HCT116 (cell line): ENCODE data around the gene POPDC2. TPM values are rescaled to one million over a fixed set of nuclear protein-coding genes. Genes with fewer than 3 reads are reported as not detected.

Experiments used
- ATAC-seq: fragments of 200-7000 bp; cut with Tn5 transposase; 2 replicates; pipeline ENCODE4 v1.9.1; 2020; ENCODE audit warnings: mild to moderate bottlenecking, moderate library complexity
- BruUV-seq: library from RNA; stranded (reverse); fragments of 400-500 nt; replicated peaks from 2 replicates; lab custom pipeline; 2021; lab: Mats Ljungman, UMichigan
- CTCF ChIA-PET: fragments of 300-600 bp; sonication (Branson Sonifier 250); formaldehyde crosslinking; loops from one replicate; lab custom pipeline; 2021; ENCODE audit warnings: antibody characterized with exemption; lab: Charles Lee
- POLR2A ChIA-PET: fragments of 300-600, 350-600 bp; sonication (Branson Sonifier 250); formaldehyde crosslinking; loops from one replicate; lab custom pipeline; 2021; ENCODE audit warnings: antibody characterized with exemption; lab: Charles Lee
- RAD21 ChIA-PET, 2 experiments: fragments of 300-600 bp; sonication (Branson Sonifier 250); formaldehyde crosslinking; loops; one replicate each; lab custom pipeline; 2023; ENCODE audit warnings: low total read pairs in 2 of 2; ENCODE audit not compliant: uncharacterized antibody in 2 of 2, unreplicated experiment in 2 of 2, low non-redundant PET in 1 of 2; lab: Charles Lee
- DNase-seq: peaks from one replicate; pipeline ENCODE4 v3.0.0-alpha.2; 2010; ENCODE audit warnings: low read depth, low spot score
- H2AFZ ChIP-seq: fragments of 200-600 bp; shearing (Covaris generic), sonication (generic); 2 replicates; pipeline ENCODE4 v1.6.1; 2017; ENCODE audit warnings: low read depth, mixed run types, mixed read lengths, antibody characterized with exemption, low read length; ENCODE audit not compliant: poor library complexity, severe bottlenecking
- H3K27ac ChIP-seq: 2 replicates; pipeline ENCODE4 v1.5.1; 2012; ENCODE audit warnings: low read depth, low read length
- H3K27me3 ChIP-seq: fragments of 200-600 bp; sonication (generic); 2 replicates; pipeline ENCODE4 v1.6.1; 2016; ENCODE audit warnings: mixed run types, low read length, mixed read lengths; ENCODE audit not compliant: insufficient read depth
- H3K36me3 ChIP-seq, 2 experiments: fragments of 200-500 bp in 1 of 2; fragments of 200-600 bp in 1 of 2; sonication (Bioruptor generic) in 1 of 2; sonication (generic) in 1 of 2; 2 replicates each; pipeline versions ENCODE4 v1.5.1 to v1.6.1; 2014 to 2016; ENCODE audit warnings: low read length in 2 of 2, inconsistent platforms in 1 of 2, mixed read lengths in 1 of 2, mixed run types in 1 of 2; ENCODE audit not compliant: insufficient read depth in 2 of 2, control insufficient read depth in 1 of 2
- H3K4me1 ChIP-seq, 2 experiments: fragments of 200-600 bp in 1 of 2; sonication (generic) in 1 of 2; 2 replicates each; pipeline versions ENCODE4 v1.5.1 to v1.6.1; 2012 to 2017; ENCODE audit warnings: low read length in 2 of 2, inconsistent platforms in 1 of 2, mild to moderate bottlenecking in 1 of 2, mixed read lengths in 1 of 2, mixed run types in 1 of 2, moderate library complexity in 1 of 2; ENCODE audit not compliant: insufficient read depth in 2 of 2, control insufficient read depth in 1 of 2
- H3K4me2 ChIP-seq: fragments of 200-600 bp; sonication (generic); 2 replicates; pipeline ENCODE4 v1.6.1; 2017; ENCODE audit warnings: mixed run types, low read length, mixed read lengths
- H3K4me3 ChIP-seq, 2 experiments: fragments of 200-600 bp in 1 of 2; sonication (generic) in 1 of 2; replicated peaks in 1 of 2; 2 replicates each; pipeline ENCODE4 v1.5.1; 2011 to 2016; ENCODE audit warnings: low read length in 2 of 2, control low read depth in 1 of 2, low read depth in 1 of 2, mild to moderate bottlenecking in 1 of 2, mixed read lengths in 1 of 2, mixed run types in 1 of 2
- H3K79me2 ChIP-seq: fragments of 200-600 bp; sonication (generic); 2 replicates; pipeline ENCODE4 v1.6.1; 2017; ENCODE audit warnings: mild to moderate bottlenecking, mixed run types, low read length, moderate library complexity, mixed read lengths; ENCODE audit not compliant: insufficient read depth
- H3K9ac ChIP-seq: fragments of 200-600 bp; sonication (generic); 2 replicates; pipeline ENCODE4 v1.6.1; 2016; ENCODE audit warnings: low read length, mixed read lengths
- H3K9me2 ChIP-seq: fragments of 200-600 bp; sonication (generic), shearing (Covaris generic); 2 replicates; pipeline ENCODE4 v1.6.1; 2017; ENCODE audit warnings: mixed run types, mild to moderate bottlenecking, moderate library complexity; ENCODE audit not compliant: insufficient read depth
- H3K9me3 ChIP-seq, 2 experiments: fragments of 200-500 bp in 1 of 2; fragments of 200-600 bp in 1 of 2; sonication (Bioruptor generic) in 1 of 2; sonication (generic) in 1 of 2; 2 replicates each; pipeline ENCODE4 v1.6.1; 2014 to 2017; ENCODE audit warnings: low read length in 2 of 2, mixed read lengths in 2 of 2, inconsistent platforms in 1 of 2, low read depth in 1 of 2, mild to moderate bottlenecking in 1 of 2, mixed run types in 1 of 2, moderate library complexity in 1 of 2; ENCODE audit not compliant: control insufficient read depth in 1 of 2, insufficient read depth in 1 of 2
- H4K20me1 ChIP-seq: fragments of 200-600 bp; sonication (generic), shearing (Covaris generic); 2 replicates; pipeline ENCODE4 v1.6.1; 2017; ENCODE audit warnings: mixed run types, mild to moderate bottlenecking, moderate library complexity; ENCODE audit not compliant: insufficient read depth
- CBX3 ChIP-seq: IDR thresholded peaks from 2 replicates; pipeline ENCODE4 v1.6.1; 2012; ENCODE audit warnings: low read depth
- EGR1 ChIP-seq: IDR thresholded peaks from 2 replicates; pipeline ENCODE4 v1.6.1; 2012; ENCODE audit warnings: low read depth
- ELF1 ChIP-seq: IDR thresholded peaks from 2 replicates; pipeline ENCODE4 v1.6.1; 2012; ENCODE audit warnings: low read depth, borderline replicate concordance
- EZH2 ChIP-seq: fragments of 200-600 bp; sonication (generic); IDR thresholded peaks from 2 replicates; pipeline ENCODE4 v1.6.1; 2017; ENCODE audit warnings: antibody characterized with exemption, mixed run types
- FOSL1 ChIP-seq: IDR thresholded peaks from 2 replicates; pipeline ENCODE4 v1.6.1; 2012; ENCODE audit warnings: low read depth
- JUND ChIP-seq: IDR thresholded peaks from 2 replicates; pipeline ENCODE4 v1.6.1; 2012
- SIN3A ChIP-seq: IDR thresholded peaks from 2 replicates; pipeline ENCODE4 v1.6.1; 2012; ENCODE audit warnings: low read depth
- SRF ChIP-seq: IDR thresholded peaks from 2 replicates; pipeline ENCODE4 v1.6.1; 2012; ENCODE audit warnings: low read depth
- TCF7L2 ChIP-seq: IDR thresholded peaks from 2 replicates; pipeline ENCODE4 v1.7.0; 2011; ENCODE audit warnings: borderline replicate concordance, inconsistent platforms; ENCODE audit not compliant: insufficient read depth, insufficient read length; ENCODE audit errors: extremely low read depth
- YY1 ChIP-seq: IDR thresholded peaks from 2 replicates; pipeline ENCODE4 v1.6.1; 2011; ENCODE audit warnings: low read length, low read depth, moderate library complexity, mild to moderate bottlenecking; ENCODE audit not compliant: insufficient replicate concordance; ENCODE audit errors: extremely low read depth
- ZFX ChIP-seq: fragments of 450-650 bp; IDR thresholded peaks from 2 replicates; pipeline ENCODE4 v1.6.1; 2017
- ZNF274 ChIP-seq: fragments of 200-500 bp; sonication (Bioruptor generic); IDR thresholded peaks from 2 replicates; pipeline ENCODE4 v1.6.1; 2014; ENCODE audit warnings: mild to moderate bottlenecking, low read depth, low read length, inconsistent platforms
- intact Hi-C: fragments of 100-400 bp; cut with micrococcal nuclease; formaldehyde crosslinking; loops from 2 replicates; pipeline ENCODE4 v1.10.0; 2022
- total RNA-seq: library from RNA; stranded (reverse); gene quantifications from one replicate; pipeline ENCODE4 v1.2.1, GENCODE V29; 2021; ENCODE audit not compliant: unreplicated experiment
- TF ChIP-seq, protein P1 (sequence below): IDR thresholded peaks from 2 replicates; pipeline ENCODE4 v1.6.1; 2012; ENCODE audit warnings: low read depth
- TF ChIP-seq, protein P2 (sequence below): IDR thresholded peaks from 2 replicates; pipeline ENCODE4 v1.6.1; 2012
- TF ChIP-seq, protein P3 (sequence below): IDR thresholded peaks from 2 replicates; pipeline ENCODE4 v1.6.1; 2012

The POPDC2 gene
- total RNA-seq, 1 experiment from 2014 or later: 1.6 TPM

DNA sequence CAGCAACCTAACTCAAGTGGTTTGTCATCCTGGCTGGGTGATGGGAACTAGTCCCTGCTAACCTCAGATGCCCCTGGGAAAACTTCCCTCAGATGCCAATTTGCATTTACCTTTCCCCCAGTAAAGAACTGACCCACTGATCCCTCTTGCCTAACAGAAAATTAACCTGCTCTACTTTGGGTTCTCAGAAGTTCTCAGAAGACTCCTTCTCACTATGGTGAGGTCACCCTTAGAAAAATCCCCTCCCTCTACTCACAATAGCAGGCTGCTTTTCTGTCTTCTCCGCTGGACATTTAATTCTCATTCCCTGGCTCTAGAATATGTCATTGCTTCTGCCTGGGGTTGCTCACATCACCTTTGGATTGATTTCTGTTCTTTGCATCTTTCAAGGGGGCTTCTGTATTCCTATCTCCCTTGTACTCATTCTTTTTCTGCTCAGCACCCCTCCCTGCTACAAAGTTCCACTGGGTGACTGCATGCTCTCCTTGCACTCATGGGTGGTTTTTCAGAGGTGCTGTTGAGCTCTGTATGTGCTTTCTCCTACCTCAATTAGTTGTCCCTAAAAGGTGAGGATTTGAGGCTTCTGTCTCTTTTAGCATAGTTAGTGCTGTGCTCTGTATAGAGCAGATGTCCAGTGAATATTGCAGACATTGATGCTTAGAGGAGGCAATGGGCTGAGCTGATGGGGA lies 61.8 kb downstream of the POPDC2 start:
- peaks cover 0 to 18% of the 10 kb centered on the region in 2 experiments; a peak in 2 of 4 replicates for H3K4me1 ChIP-seq
- POLR2A ChIA-PET: no interaction called here
- ATAC-seq (no peak), DNase-seq (no peak)
- H3K36me3 ChIP-seq: no peaks in the 10 kb centered on the region
- CTCF ChIA-PET: no interaction called here
- TF ChIP-seq SIN3A: no peak
- no peak for TF ChIP-seq EGR1
- no peak for TF ChIP-seq ZNF274
- TF ChIP-seq CBX3: no peak
- no peak for TF ChIP-seq TCF7L2
- no peak for TF ChIP-seq YY1
- TF ChIP-seq FOSL1: no peak
- TF ChIP-seq ZFX: no peak
- no peak for TF ChIP-seq SRF
- TF ChIP-seq EZH2: no peak
- no peak for TF ChIP-seq ELF1
- TF ChIP-seq, protein P1, sequence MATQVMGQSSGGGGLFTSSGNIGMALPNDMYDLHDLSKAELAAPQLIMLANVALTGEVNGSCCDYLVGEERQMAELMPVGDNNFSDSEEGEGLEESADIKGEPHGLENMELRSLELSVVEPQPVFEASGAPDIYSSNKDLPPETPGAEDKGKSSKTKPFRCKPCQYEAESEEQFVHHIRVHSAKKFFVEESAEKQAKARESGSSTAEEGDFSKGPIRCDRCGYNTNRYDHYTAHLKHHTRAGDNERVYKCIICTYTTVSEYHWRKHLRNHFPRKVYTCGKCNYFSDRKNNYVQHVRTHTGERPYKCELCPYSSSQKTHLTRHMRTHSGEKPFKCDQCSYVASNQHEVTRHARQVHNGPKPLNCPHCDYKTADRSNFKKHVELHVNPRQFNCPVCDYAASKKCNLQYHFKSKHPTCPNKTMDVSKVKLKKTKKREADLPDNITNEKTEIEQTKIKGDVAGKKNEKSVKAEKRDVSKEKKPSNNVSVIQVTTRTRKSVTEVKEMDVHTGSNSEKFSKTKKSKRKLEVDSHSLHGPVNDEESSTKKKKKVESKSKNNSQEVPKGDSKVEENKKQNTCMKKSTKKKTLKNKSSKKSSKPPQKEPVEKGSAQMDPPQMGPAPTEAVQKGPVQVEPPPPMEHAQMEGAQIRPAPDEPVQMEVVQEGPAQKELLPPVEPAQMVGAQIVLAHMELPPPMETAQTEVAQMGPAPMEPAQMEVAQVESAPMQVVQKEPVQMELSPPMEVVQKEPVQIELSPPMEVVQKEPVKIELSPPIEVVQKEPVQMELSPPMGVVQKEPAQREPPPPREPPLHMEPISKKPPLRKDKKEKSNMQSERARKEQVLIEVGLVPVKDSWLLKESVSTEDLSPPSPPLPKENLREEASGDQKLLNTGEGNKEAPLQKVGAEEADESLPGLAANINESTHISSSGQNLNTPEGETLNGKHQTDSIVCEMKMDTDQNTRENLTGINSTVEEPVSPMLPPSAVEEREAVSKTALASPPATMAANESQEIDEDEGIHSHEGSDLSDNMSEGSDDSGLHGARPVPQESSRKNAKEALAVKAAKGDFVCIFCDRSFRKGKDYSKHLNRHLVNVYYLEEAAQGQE: no peak
- TF ChIP-seq, protein P2, sequence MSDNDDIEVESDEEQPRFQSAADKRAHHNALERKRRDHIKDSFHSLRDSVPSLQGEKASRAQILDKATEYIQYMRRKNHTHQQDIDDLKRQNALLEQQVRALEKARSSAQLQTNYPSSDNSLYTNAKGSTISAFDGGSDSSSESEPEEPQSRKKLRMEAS: no peak
- TF ChIP-seq, protein P3, sequence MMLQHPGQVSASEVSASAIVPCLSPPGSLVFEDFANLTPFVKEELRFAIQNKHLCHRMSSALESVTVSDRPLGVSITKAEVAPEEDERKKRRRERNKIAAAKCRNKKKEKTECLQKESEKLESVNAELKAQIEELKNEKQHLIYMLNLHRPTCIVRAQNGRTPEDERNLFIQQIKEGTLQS: no peak
- TF ChIP-seq JUND: no peak
- no peak overlapping the region for H3K4me2 ChIP-seq
- H3K27me3 ChIP-seq: no peaks in the 10 kb centered on the region
- intact Hi-C loops: no loop called here
- no peaks in the 10 kb centered on the region for H3K9me2 ChIP-seq
- H3K9me3 ChIP-seq: no peaks in the 10 kb centered on the region
- no peak overlapping the region for H3K4me3 ChIP-seq
- no peaks in the 10 kb centered on the region for H4K20me1 ChIP-seq
- BruUV-seq: no TSS peak
- H3K79me2 ChIP-seq: no peaks in the 10 kb centered on the region
- H3K9ac ChIP-seq: no peak overlapping the region
- RAD21 ChIA-PET: no interaction called here
- no peak overlapping the region for H3K27ac ChIP-seq
- H2AFZ ChIP-seq: no peak overlapping the region
